ENCODE results near the gene SUSD1. TPM values are rescaled to one million over a fixed set of nuclear protein-coding genes. Genes with fewer than 3 reads are reported as not detected.

Gene SUSD1
- total and polyA plus RNA-seq, 3 experiments from 2014 or later: 5.0 to 18.1 (median 5.3) TPM

DNA sequence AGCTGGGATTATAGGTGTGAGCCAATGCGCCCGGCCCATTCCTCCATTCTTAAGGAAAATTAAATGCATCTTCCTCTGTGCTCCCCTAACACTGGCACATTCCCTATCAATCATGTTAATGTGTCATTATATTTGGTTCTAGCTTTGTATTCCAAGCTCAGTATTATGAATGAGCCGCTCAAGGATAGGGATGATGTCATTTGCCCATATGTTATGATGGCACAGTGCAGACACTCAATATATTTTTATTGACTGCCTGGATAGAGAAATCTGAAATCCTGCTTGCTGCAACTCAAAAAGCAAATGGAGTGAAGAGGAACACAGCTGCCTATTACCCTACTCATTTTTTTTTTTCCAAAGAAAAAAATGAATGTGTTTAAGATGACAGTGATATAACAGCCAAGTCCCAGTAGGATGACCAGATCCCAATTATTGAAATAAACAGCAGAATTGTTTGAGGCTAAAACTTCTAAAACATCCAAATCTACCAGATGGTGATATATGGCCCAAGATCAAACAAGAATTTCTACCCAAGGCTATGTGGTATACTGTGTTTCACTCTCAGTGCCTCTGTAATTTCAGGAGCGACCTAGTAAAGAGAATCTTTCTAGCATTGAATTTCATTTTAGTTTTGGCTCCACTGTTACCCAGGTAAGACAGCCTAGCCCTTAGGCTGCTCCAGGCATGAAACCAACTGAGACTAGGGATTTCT lies 16.3 kb downstream of the SUSD1 start:
- Histone ChIP-seq H3K4me3 (ENCODE audit: low read length) (no peak overlapping the region), H3K4me1 (ENCODE audit: insufficient read depth, low read length) (no peaks in the 10 kb centered on the region), H3K27ac (ENCODE audit: low read depth, low read length) (no peak overlapping the region), H3K27me3 (ENCODE audit: insufficient read depth, low read length, poor library complexity, severe bottlenecking) (no peaks in the 10 kb centered on the region), H3K9me3 (ENCODE audit: low read length) (no peaks in the 10 kb centered on the region), H3K36me3 (ENCODE audit: insufficient read depth, low read length) (no peaks in the 10 kb centered on the region)
- Mint-ChIP-seq H3K9me3 (no peaks in the 10 kb centered on the region), H3K27me3 (no peaks in the 10 kb centered on the region), H3K4me1 (peaks cover 4 to 9% (median 4%) of the 10 kb centered on the region in 3 donors), H3K36me3 (peaks cover 0 to 21% (median 20%) of the 10 kb centered on the region in 3 donors), H3K4me3 (no peak overlapping the region), H3K27ac (no peak overlapping the region)
- CTCF ChIA-PET: interaction anchor here (0.7 kb wide), 1 partner anchor 16 kb away, joined by 3 read pairs; no protein-coding TSS in a partner anchor
- DNase-seq: no peak
- POLR2A ChIA-PET: no interaction called here

DNA sequence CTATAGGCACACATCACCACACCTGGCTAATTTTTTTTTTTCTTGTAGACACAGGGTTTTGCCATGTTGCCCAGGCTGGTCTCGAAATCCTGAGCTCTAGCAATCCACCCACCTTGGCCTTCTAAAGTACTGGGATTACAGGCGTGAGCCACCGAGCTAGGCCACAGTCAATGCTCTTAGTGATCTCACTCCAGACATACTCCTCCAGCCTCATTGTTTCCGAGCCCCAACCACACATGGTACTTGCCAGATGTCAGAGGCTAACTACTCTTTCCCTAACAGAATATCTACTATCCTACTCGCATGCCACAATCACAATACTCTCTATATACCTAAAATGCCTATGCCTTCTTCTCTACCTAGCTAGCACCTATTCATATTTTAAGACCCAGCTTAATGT lies 17.1 kb downstream of the SUSD1 start:
- H3K4me1 Mint-ChIP-seq: peaks cover 4 to 9% (median 4%) of the 10 kb centered on the region in 3 donors
- peaks cover 0 to 24% (median 20%) of the 10 kb centered on the region in 3 donors for H3K36me3 Mint-ChIP-seq
- Histone ChIP-seq H3K36me3 (ENCODE audit: insufficient read depth, low read length) (no peaks in the 10 kb centered on the region), H3K27ac (ENCODE audit: low read depth, low read length) (no peak overlapping the region), H3K27me3 (ENCODE audit: insufficient read depth, low read length, poor library complexity, severe bottlenecking) (no peaks in the 10 kb centered on the region), H3K4me3 (ENCODE audit: low read length) (no peak overlapping the region), H3K9me3 (ENCODE audit: low read length) (no peaks in the 10 kb centered on the region), H3K4me1 (ENCODE audit: insufficient read depth, low read length) (no peaks in the 10 kb centered on the region)
- no peak overlapping the region for H3K4me3 Mint-ChIP-seq
- H3K27ac Mint-ChIP-seq: peak overlapping the region in 1 of 8 donors; percentile 10
- no peaks in the 10 kb centered on the region for H3K9me3 Mint-ChIP-seq
- DNase-seq: no peak
- no peaks in the 10 kb centered on the region for H3K27me3 Mint-ChIP-seq
- ChIA-PET CTCF (interaction anchor here (0.7 kb wide), 1 partner anchor 16 kb away, joined by 3 read pairs; no protein-coding TSS in a partner anchor), POLR2A (no interaction called here)

DNA sequence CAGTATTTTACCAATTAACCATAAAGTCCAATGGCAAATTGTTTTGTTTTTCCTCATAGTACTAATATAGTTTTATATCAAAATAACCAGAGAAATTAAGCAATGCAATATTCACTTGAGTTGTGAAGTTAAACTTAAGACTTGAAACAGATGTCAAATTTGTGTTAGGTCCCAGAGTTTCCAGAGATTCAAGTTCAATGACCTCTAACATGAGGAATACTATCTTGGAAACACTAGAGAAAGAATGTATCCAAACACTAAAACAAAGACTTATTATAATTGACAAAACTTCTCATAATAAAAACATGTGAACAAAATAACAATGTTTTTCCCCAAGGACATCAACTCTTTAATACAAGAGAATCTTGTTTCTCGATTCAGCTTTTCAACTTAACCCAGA lies 18.0 kb downstream of the SUSD1 start:
- Mint-ChIP-seq H3K4me3 (no peak overlapping the region), H3K27me3 (no peaks in the 10 kb centered on the region), H3K9me3 (no peaks in the 10 kb centered on the region), H3K27ac (no peak overlapping the region), H3K36me3 (peaks cover 0 to 24% (median 20%) of the 10 kb centered on the region in 3 donors), H3K4me1 (peaks cover 4% of the 10 kb centered on the region in 3 donors)
- ChIA-PET CTCF (no interaction called here), POLR2A (no interaction called here)
- no peaks in the 10 kb centered on the region for H3K9me3 ChIP-seq (ENCODE audit: low read length)
- H3K36me3 ChIP-seq (ENCODE audit: insufficient read depth, low read length): no peaks in the 10 kb centered on the region
- no peak overlapping the region for H3K27ac ChIP-seq (ENCODE audit: low read depth, low read length)
- H3K4me1 ChIP-seq (ENCODE audit: insufficient read depth, low read length): no peaks in the 10 kb centered on the region
- no peaks in the 10 kb centered on the region for H3K27me3 ChIP-seq (ENCODE audit: insufficient read depth, low read length, poor library complexity, severe bottlenecking)
- H3K4me3 ChIP-seq (ENCODE audit: low read length): no peak overlapping the region
- DNase-seq: no peak

DNA sequence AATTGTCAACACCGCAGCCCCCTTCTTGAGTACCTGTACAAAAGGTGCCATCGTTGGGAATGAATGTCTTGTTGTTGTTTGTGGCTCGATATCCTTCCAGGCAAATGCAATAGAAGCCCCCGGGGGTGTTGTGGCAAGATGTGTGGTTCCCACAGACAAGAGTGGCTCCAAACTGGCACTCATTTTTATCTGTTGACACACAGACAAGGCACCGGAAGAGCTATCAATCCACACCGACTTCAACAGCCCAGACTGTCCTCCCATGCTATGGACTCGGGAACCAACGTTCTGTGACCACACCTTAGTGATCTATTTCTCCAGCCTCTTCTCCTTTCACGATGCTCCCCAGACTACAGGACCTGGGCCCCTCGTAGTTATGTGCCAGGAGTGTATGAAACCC lies 25.9 kb downstream of the SUSD1 start:
- no peaks in the 10 kb centered on the region for H3K4me1 Mint-ChIP-seq

DNA sequence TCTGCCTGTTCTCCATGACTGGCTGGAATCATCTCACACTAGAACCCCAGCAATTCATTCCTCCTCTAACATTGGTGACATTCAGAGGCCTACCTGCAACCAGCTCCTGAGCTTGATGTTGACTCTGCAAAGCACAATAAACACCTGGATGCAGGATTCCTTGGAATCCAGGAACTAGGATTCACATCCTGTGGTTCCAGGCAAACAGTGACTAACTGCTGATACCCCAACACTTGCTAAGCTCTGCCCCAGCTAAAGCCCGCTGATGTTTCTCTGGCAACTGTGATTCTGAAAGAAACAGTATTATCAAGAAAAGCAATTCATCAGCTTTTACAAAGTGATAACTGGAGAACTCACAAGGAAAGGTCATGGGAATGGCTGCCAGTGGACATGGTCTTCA lies 29.2 kb downstream of the SUSD1 start:
- Histone ChIP-seq H3K4me1 (ENCODE audit: insufficient read depth, low read length) (no peaks in the 10 kb centered on the region), H3K27me3 (ENCODE audit: insufficient read depth, low read length, poor library complexity, severe bottlenecking) (no peaks in the 10 kb centered on the region), H3K4me3 (ENCODE audit: low read length) (no peak overlapping the region), H3K27ac (ENCODE audit: low read depth, low read length) (no peak overlapping the region), H3K9me3 (ENCODE audit: low read length) (no peaks in the 10 kb centered on the region), H3K36me3 (ENCODE audit: insufficient read depth, low read length) (no peaks in the 10 kb centered on the region)
- H3K9me3 Mint-ChIP-seq: no peaks in the 10 kb centered on the region
- peak overlapping the region in 1 of 8 donors; percentile 32 for H3K27ac Mint-ChIP-seq
- H3K27me3 Mint-ChIP-seq: peaks cover 0 to 2% of the 10 kb centered on the region in 2 donors
- H3K36me3 Mint-ChIP-seq: peaks cover 4 to 48% (median 21%) of the 10 kb centered on the region in 3 donors
- no peaks in the 10 kb centered on the region for H3K4me1 Mint-ChIP-seq
- DNase-seq: no peak
- no peak overlapping the region for H3K4me3 Mint-ChIP-seq
- ChIA-PET POLR2A (interaction anchor here (0.6 kb wide), 1 partner anchor 15 kb away, joined by 3 read pairs; no protein-coding TSS in a partner anchor), CTCF (no interaction called here)

More for the DNA sequence above, 25.9 kb downstream of the SUSD1 start:
- Histone ChIP-seq H3K9me3 (ENCODE audit: low read length) (no peaks in the 10 kb centered on the region), H3K27ac (ENCODE audit: low read depth, low read length) (no peak overlapping the region), H3K4me3 (ENCODE audit: low read length) (no peak overlapping the region), H3K4me1 (ENCODE audit: insufficient read depth, low read length) (no peaks in the 10 kb centered on the region), H3K36me3 (ENCODE audit: insufficient read depth, low read length) (no peaks in the 10 kb centered on the region), H3K27me3 (ENCODE audit: insufficient read depth, low read length, poor library complexity, severe bottlenecking) (no peaks in the 10 kb centered on the region)
- no peak overlapping the region for H3K4me3 Mint-ChIP-seq
- no peak for DNase-seq
- no peaks in the 10 kb centered on the region for H3K9me3 Mint-ChIP-seq
- peak overlapping the region in 1 of 8 donors; percentile 11 for H3K27ac Mint-ChIP-seq
- ChIA-PET POLR2A (no interaction called here), CTCF (no interaction called here)
- peaks cover 0 to 37% (median 11%) of the 10 kb centered on the region in 3 donors for H3K36me3 Mint-ChIP-seq
- peaks cover 0 to 2% of the 10 kb centered on the region in 2 donors for H3K27me3 Mint-ChIP-seq

DNA sequence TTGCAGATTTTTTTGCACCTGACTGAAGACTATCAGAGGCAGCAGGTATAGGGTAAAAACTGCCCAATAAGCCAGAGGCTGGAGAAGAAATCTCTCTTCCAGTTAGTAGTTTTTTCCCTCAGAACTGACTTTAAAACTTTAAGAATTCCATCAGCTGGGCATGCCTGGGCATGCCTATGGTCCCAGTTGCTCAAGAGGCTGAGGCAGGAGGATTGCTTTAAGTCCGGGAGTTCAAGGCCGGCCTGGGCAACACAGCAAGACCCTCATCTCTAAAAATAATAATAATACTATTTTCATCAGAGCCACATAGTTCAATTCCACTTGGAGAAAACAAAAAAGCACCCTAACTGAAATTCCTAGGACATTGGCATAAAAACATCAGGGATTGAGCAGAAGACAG lies 30.3 kb downstream of the SUSD1 start:
- Mint-ChIP-seq H3K27ac (no peak overlapping the region), H3K9me3 (no peaks in the 10 kb centered on the region), H3K27me3 (peaks cover 0 to 2% of the 10 kb centered on the region in 2 donors), H3K4me3 (no peak overlapping the region), H3K4me1 (no peaks in the 10 kb centered on the region), H3K36me3 (peaks cover 4 to 49% (median 17%) of the 10 kb centered on the region in 3 donors)
- Histone ChIP-seq H3K4me3 (ENCODE audit: low read length) (no peak overlapping the region), H3K9me3 (ENCODE audit: low read length) (no peaks in the 10 kb centered on the region), H3K27ac (ENCODE audit: low read depth, low read length) (no peak overlapping the region), H3K4me1 (ENCODE audit: insufficient read depth, low read length) (no peaks in the 10 kb centered on the region), H3K27me3 (ENCODE audit: insufficient read depth, low read length, poor library complexity, severe bottlenecking) (no peaks in the 10 kb centered on the region), H3K36me3 (ENCODE audit: insufficient read depth, low read length) (no peaks in the 10 kb centered on the region)
- ChIA-PET POLR2A (no interaction called here), CTCF (no interaction called here)
- DNase-seq: no peak

DNA sequence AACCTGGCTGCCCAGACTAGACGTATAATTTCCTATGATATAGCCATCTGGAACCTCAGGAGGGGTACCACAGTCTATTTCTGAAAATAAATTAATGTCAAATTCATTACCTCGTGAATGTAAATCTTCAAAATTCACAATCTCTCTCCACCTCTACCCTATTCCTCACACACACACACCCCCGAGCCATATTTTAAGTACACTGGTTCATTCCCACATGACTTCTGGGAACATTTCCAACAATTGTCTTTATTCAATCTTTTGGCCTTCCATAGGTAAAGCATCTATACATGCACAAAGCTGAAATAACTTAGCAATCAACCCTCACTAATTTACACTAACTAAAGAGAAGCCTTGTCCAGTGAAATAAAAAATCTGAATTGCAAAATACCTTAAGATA lies 32.7 kb downstream of the SUSD1 start:
- Mint-ChIP-seq H3K27ac (peak overlapping the region in 2 of 8 donors; percentile 64 to 68), H3K4me3 (no peak overlapping the region), H3K9me3 (no peaks in the 10 kb centered on the region), H3K36me3 (peaks cover 4 to 31% (median 12%) of the 10 kb centered on the region in 3 donors), H3K4me1 (no peaks in the 10 kb centered on the region), H3K27me3 (no peaks in the 10 kb centered on the region)
- Histone ChIP-seq H3K27ac (ENCODE audit: low read depth, low read length) (no peak overlapping the region), H3K36me3 (ENCODE audit: insufficient read depth, low read length) (no peaks in the 10 kb centered on the region), H3K27me3 (ENCODE audit: insufficient read depth, low read length, poor library complexity, severe bottlenecking) (no peaks in the 10 kb centered on the region), H3K9me3 (ENCODE audit: low read length) (no peaks in the 10 kb centered on the region), H3K4me1 (ENCODE audit: insufficient read depth, low read length) (no peaks in the 10 kb centered on the region), H3K4me3 (ENCODE audit: low read length) (no peak overlapping the region)
- ChIA-PET POLR2A (interaction anchor here (0.6 kb wide), 1 partner anchor 113 kb away, joined by 4 read pairs; no protein-coding TSS in a partner anchor), CTCF (no interaction called here)
- DNase-seq: no peak

DNA sequence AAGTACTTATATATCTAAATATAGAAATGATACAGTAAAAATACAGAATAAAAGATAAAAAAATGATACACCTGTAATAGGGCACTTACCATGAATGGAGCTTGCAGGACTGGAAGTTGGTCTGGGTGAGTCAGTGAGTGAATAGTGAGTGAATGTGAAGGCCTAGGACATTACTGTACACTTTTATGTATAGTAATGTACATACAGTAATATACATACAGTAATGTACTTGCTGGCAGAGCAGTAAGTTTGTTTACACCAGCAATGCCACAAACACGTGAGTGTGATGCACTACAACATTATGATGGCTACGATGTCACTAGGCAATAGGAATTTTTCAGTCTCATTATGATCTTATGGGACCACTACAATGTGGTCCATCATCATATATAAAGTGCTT lies 34.2 kb downstream of the SUSD1 start:
- Histone ChIP-seq H3K9me3 (ENCODE audit: low read length) (no peaks in the 10 kb centered on the region), H3K27me3 (ENCODE audit: insufficient read depth, low read length, poor library complexity, severe bottlenecking) (no peaks in the 10 kb centered on the region), H3K4me3 (ENCODE audit: low read length) (no peak overlapping the region), H3K27ac (ENCODE audit: low read depth, low read length) (no peak overlapping the region), H3K4me1 (ENCODE audit: insufficient read depth, low read length) (no peaks in the 10 kb centered on the region), H3K36me3 (ENCODE audit: insufficient read depth, low read length) (no peaks in the 10 kb centered on the region)
- Mint-ChIP-seq H3K9me3 (no peaks in the 10 kb centered on the region), H3K4me3 (no peak overlapping the region), H3K27me3 (no peaks in the 10 kb centered on the region), H3K27ac (no peak overlapping the region), H3K36me3 (peaks cover 11 to 29% (median 20%) of the 10 kb centered on the region in 3 donors), H3K4me1 (no peaks in the 10 kb centered on the region)
- DNase-seq: no peak
- CTCF ChIA-PET: no interaction called here
- POLR2A ChIA-PET: no interaction called here

Data from CD8-positive, alpha-beta memory T cell (primary cell).